GM18867 (cell line): ENCODE data around the gene GHRL.
A peak's percentile ranks its signal among the peaks of the same experiment; 100 is the strongest.

Experiments used
- ATAC-seq: cut with Tn5 transposase; IDR thresholded peaks from one replicate; pipeline ENCODE4 v1.9.1; 2021; ENCODE audit warnings: mild to moderate bottlenecking, moderate library complexity; ENCODE audit not compliant: unreplicated experiment

The GHRL gene

GRCh38 chr3:10248184-10248983, 44.4 kb downstream of the GHRL start, which contains the start of gene TATDN2:
TSS of gene TATDN2 (plus strand) at chr3:10248459. CDS start at chr3:10249201, 742 bp downstream.
- ATAC-seq: peak; percentile 95

GRCh38 chr3:10247679-10248183, 45.0 kb downstream of the GHRL start:
- no peak for ATAC-seq

GRCh38 chr3:10245081-10245712, 47.5 kb downstream of the GHRL start:
- no peak for ATAC-seq

GRCh38 chr3:10244009-10244408, 48.7 kb downstream of the GHRL start:
- no peak for ATAC-seq

- ATAC-seq: no peak
These were observed 50.3 kb downstream of the GHRL start for GRCh38 chr3:10242182-10243065.

GRCh38 chr3:10240799-10241198, 51.9 kb downstream of the GHRL start:
- no peak for ATAC-seq

- no peak for ATAC-seq
These were observed 54.2 kb downstream of the GHRL start for GRCh38 chr3:10238345-10239183.
